ENCODE measurements around the gene SLC29A3. TPM values are rescaled to one million over a fixed set of nuclear protein-coding genes. Genes with fewer than 3 reads are reported as not detected.

Gene SLC29A3
- total RNA-seq, 2 experiments from 2014 or later: 2.3 to 2.5 TPM

- peaks cover 3% of the 10 kb centered on the region for H3K4me1 ChIP-seq (ENCODE audit: insufficient read depth, low read length)
- DNase-seq: no peak
- no peaks in the 10 kb centered on the region for H3K4me1 Mint-ChIP-seq (ENCODE audit: low read depth)
- no peak overlapping the region for H3K27ac Mint-ChIP-seq
- no peak overlapping the region for H3K4me3 Mint-ChIP-seq
- CTCF ChIA-PET: interaction anchor here (1.0 kb wide), 1 partner anchor 318 kb away, joined by 4 read pairs; no protein-coding TSS in a partner anchor
- no peaks in the 10 kb centered on the region for H3K9me3 ChIP-seq (ENCODE audit: control insufficient read depth in 1 of 2, insufficient read depth in 1 of 2, low read length in 2 of 2)
- ATAC-seq (ENCODE audit: poor library complexity): no peak
- H3K27me3 Mint-ChIP-seq: peaks cover 29% of the 10 kb centered on the region
- H3K9me3 Mint-ChIP-seq: no peaks in the 10 kb centered on the region
- POLR2A ChIA-PET: no interaction called here
- no peaks in the 10 kb centered on the region for H3K36me3 ChIP-seq (ENCODE audit: insufficient read depth, low read length)
- H3K27ac ChIP-seq (ENCODE audit: low read depth in 1 of 2, low read length in 2 of 2): no peak overlapping the region
- H3K36me3 Mint-ChIP-seq (ENCODE audit: low read depth): no peaks in the 10 kb centered on the region
- intact Hi-C loops (cut with DNase I, micrococcal nuclease): no loop called here
- peaks cover 14 to 16% of the 10 kb centered on the region in 2 experiments for H3K27me3 ChIP-seq (ENCODE audit: control insufficient read depth in 1 of 2, insufficient read depth in 2 of 2, low read length in 2 of 2)
- no peak overlapping the region for H3K4me3 ChIP-seq (ENCODE audit: low read length)
- TF ChIP-seq, protein P1, sequence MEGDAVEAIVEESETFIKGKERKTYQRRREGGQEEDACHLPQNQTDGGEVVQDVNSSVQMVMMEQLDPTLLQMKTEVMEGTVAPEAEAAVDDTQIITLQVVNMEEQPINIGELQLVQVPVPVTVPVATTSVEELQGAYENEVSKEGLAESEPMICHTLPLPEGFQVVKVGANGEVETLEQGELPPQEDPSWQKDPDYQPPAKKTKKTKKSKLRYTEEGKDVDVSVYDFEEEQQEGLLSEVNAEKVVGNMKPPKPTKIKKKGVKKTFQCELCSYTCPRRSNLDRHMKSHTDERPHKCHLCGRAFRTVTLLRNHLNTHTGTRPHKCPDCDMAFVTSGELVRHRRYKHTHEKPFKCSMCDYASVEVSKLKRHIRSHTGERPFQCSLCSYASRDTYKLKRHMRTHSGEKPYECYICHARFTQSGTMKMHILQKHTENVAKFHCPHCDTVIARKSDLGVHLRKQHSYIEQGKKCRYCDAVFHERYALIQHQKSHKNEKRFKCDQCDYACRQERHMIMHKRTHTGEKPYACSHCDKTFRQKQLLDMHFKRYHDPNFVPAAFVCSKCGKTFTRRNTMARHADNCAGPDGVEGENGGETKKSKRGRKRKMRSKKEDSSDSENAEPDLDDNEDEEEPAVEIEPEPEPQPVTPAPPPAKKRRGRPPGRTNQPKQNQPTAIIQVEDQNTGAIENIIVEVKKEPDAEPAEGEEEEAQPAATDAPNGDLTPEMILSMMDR (IDR thresholded peaks at IDR 0.05): no peak
Measured at GRCh38 chr10:71389768-71390460, 70.9 kb downstream of the SLC29A3 start.

- CTCF ChIA-PET: no interaction called here
- Mint-ChIP-seq H3K27ac (no peak overlapping the region), H3K27me3 (peaks cover 34% of the 10 kb centered on the region)
Measured at GRCh38 chr10:71390461-71390835, 71.4 kb downstream of the SLC29A3 start.

DNA sequence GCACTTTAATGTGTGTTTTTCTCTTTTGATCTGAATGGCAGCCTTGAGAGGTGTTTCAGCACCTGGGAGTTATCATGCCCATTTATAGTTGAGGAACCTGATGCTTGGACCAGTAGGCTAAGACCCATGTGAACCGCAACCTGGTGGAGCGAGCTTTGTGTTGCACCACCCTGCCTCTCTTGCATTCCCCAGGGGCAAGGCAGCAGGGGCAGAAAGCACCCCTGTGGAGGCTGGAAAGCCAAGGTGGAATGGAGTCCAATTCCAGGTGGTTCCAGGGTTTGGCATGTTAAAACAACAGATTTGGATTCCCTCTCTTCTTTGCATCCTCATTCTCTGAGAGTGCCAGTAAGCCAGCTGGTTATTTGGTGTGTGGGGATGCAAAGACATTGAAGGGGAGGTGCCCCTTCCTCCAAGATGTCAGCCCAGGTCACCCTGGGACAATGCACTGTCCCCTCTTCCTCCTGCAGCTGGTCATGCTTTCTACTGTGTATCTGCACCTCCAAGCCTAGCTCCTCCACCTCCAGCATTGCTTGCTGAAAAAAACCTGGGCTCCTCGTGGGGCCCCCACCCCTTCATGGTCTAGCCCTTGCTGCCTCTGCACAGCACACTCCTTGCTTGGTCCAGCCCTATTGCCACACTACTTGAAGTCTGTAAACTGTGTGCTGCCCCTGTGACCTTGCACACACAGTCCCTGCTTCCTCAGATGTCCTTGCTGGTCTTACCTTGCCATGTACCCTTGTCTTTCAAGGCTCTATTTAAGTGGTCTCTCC lies 72.0 kb downstream of the SLC29A3 start:
- ChIA-PET POLR2A (no interaction called here), CTCF (no interaction called here)
- no peak overlapping the region for H3K27ac ChIP-seq (ENCODE audit: low read depth in 1 of 2, low read length in 2 of 2)
- ATAC-seq (ENCODE audit: poor library complexity): no peak
- H3K4me3 Mint-ChIP-seq: no peak overlapping the region
- intact Hi-C loops (cut with DNase I, micrococcal nuclease): no loop called here
- H3K4me1 ChIP-seq (ENCODE audit: insufficient read depth, low read length): peaks cover 5% of the 10 kb centered on the region
- H3K36me3 ChIP-seq (ENCODE audit: insufficient read depth, low read length): no peaks in the 10 kb centered on the region
- no peak overlapping the region for H3K4me3 ChIP-seq (ENCODE audit: low read length)
- DNase-seq: no peak
- H3K9me3 Mint-ChIP-seq: no peaks in the 10 kb centered on the region
- H3K27ac Mint-ChIP-seq: no peak overlapping the region
- TF ChIP-seq, protein P1 (IDR thresholded peaks at IDR 0.05): no peak
- no peaks in the 10 kb centered on the region for H3K4me1 Mint-ChIP-seq (ENCODE audit: low read depth)
- peaks cover 24 to 26% of the 10 kb centered on the region in 2 experiments for H3K27me3 ChIP-seq (ENCODE audit: control insufficient read depth in 1 of 2, insufficient read depth in 2 of 2, low read length in 2 of 2)
- H3K9me3 ChIP-seq (ENCODE audit: control insufficient read depth in 1 of 2, insufficient read depth in 1 of 2, low read length in 2 of 2): no peaks in the 10 kb centered on the region
- H3K36me3 Mint-ChIP-seq (ENCODE audit: low read depth): no peaks in the 10 kb centered on the region
- peaks cover 40% of the 10 kb centered on the region for H3K27me3 Mint-ChIP-seq

More at GRCh38 chr10:71390461-71390835, 71.4 kb downstream of the SLC29A3 start:
- DNase-seq (no peak), ATAC-seq (ENCODE audit: poor library complexity) (no peak)
- Mint-ChIP-seq H3K9me3 (no peaks in the 10 kb centered on the region), H3K4me1 (ENCODE audit: low read depth) (no peaks in the 10 kb centered on the region), H3K36me3 (ENCODE audit: low read depth) (no peaks in the 10 kb centered on the region), H3K4me3 (no peak overlapping the region)
- POLR2A ChIA-PET: no interaction called here
- no peaks in the 10 kb centered on the region for H3K9me3 ChIP-seq (ENCODE audit: control insufficient read depth in 1 of 2, insufficient read depth in 1 of 2, low read length in 2 of 2)
- peaks cover 3% of the 10 kb centered on the region for H3K4me1 ChIP-seq (ENCODE audit: insufficient read depth, low read length)
- intact Hi-C loops (cut with DNase I, micrococcal nuclease): no loop called here
- no peaks in the 10 kb centered on the region for H3K36me3 ChIP-seq (ENCODE audit: insufficient read depth, low read length)
- no peak overlapping the region for H3K27ac ChIP-seq (ENCODE audit: low read depth in 1 of 2, low read length in 2 of 2)
- peaks cover 19 to 21% of the 10 kb centered on the region in 2 experiments for H3K27me3 ChIP-seq (ENCODE audit: control insufficient read depth in 1 of 2, insufficient read depth in 2 of 2, low read length in 2 of 2)
- TF ChIP-seq, protein P1 (IDR thresholded peaks at IDR 0.05): no peak
- no peak overlapping the region for H3K4me3 ChIP-seq (ENCODE audit: low read length)
